Duodenal mucosa (tissue), 2 donors: ENCODE results near the gene OGFOD3.
"Not testable (repeated sequence)": the region's sequence is repeated elsewhere in the genome, so short reads cannot be mapped to it uniquely, and the experiment has no call there.

Experiments used
- H3K27ac ChIP-seq: one replicate; pipeline ENCODE4 v1.7.0; 2013; ENCODE audit warnings: low read depth, low read length
- H3K27me3 ChIP-seq, 2 donors: one replicate each; pipeline ENCODE4 v1.7.0; 2013; ENCODE audit warnings: low read length in 2 of 2, control low read depth in 1 of 2; ENCODE audit not compliant: insufficient read depth in 2 of 2, control insufficient read depth in 1 of 2
- H3K36me3 ChIP-seq, 2 donors: one replicate each; pipeline ENCODE4 v1.7.0; 2013; ENCODE audit warnings: low read length in 2 of 2, control low read depth in 1 of 2; ENCODE audit not compliant: insufficient read depth in 2 of 2, control insufficient read depth in 1 of 2
- H3K4me1 ChIP-seq, 2 donors: one replicate each; pipeline ENCODE4 v1.7.0; 2013; ENCODE audit warnings: low read length in 2 of 2, control low read depth in 1 of 2; ENCODE audit not compliant: insufficient read depth in 2 of 2, control insufficient read depth in 1 of 2
- H3K4me3 ChIP-seq, 2 donors: one replicate each; pipeline ENCODE4 v1.7.0; 2013; ENCODE audit warnings: low read length in 2 of 2, low read depth in 1 of 2
- H3K9ac ChIP-seq, 2 donors: one replicate each; pipeline ENCODE4 v1.7.0; 2013; ENCODE audit warnings: low read length in 2 of 2, low read depth in 1 of 2
- H3K9me3 ChIP-seq, 2 donors: one replicate each; pipeline ENCODE4 v1.7.0; 2013; ENCODE audit warnings: low read length in 2 of 2, control low read depth in 1 of 2; ENCODE audit not compliant: control insufficient read depth in 1 of 2

The OGFOD3 gene

DNA sequence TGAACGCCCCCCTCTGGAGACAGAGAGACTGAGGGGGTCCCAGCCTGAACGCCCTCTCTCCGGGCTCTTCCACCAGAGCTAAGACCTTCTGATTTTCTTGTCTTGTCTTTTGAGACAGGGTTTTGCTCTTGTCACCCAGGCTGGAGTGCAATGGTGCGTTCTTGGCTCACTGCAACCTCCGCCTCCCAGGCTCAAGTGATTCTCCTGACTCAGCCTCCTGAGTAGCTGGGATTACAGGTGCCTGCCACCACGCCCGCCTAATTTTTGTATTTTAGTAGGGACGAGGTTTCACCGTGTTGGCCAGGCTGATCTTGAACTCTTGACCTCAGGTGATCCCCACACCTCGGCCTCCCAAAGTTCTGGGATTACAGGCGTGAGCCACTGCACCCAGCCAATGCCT is 70.4 kb downstream of the OGFOD3 start:
- H3K27ac ChIP-seq, H3K9me3 ChIP-seq, H3K36me3 ChIP-seq, H3K4me3 ChIP-seq, H3K9ac ChIP-seq, H3K4me1 ChIP-seq: not testable (repeated sequence)
- H3K27me3 ChIP-seq, result peaks cover 5 to 11% of the 10 kb centered on the region in 2 donors

GRCh38 chr17:82346342-82347300 is 71.8 kb downstream of the OGFOD3 start:
- no peak overlapping the region for H3K4me3 ChIP-seq
- no peak overlapping the region for H3K9ac ChIP-seq
- no peaks in the 10 kb centered on the region for H3K4me1 ChIP-seq
- peaks cover 5 to 11% of the 10 kb centered on the region in 2 donors for H3K27me3 ChIP-seq
- no peaks in the 10 kb centered on the region for H3K36me3 ChIP-seq
- no peaks in the 10 kb centered on the region for H3K9me3 ChIP-seq
- no peak overlapping the region for H3K27ac ChIP-seq

GRCh38 chr17:82345151-82345976 is 73.0 kb downstream of the OGFOD3 start:
- Histone ChIP-seq H3K9ac (no peak overlapping the region), H3K4me3 (no peak overlapping the region), H3K27ac (no peak overlapping the region), H3K36me3 (no peaks in the 10 kb centered on the region), H3K9me3 (no peaks in the 10 kb centered on the region), H3K4me1 (no peaks in the 10 kb centered on the region), H3K27me3 (peaks cover 5 to 7% of the 10 kb centered on the region in 2 donors)

DNA sequence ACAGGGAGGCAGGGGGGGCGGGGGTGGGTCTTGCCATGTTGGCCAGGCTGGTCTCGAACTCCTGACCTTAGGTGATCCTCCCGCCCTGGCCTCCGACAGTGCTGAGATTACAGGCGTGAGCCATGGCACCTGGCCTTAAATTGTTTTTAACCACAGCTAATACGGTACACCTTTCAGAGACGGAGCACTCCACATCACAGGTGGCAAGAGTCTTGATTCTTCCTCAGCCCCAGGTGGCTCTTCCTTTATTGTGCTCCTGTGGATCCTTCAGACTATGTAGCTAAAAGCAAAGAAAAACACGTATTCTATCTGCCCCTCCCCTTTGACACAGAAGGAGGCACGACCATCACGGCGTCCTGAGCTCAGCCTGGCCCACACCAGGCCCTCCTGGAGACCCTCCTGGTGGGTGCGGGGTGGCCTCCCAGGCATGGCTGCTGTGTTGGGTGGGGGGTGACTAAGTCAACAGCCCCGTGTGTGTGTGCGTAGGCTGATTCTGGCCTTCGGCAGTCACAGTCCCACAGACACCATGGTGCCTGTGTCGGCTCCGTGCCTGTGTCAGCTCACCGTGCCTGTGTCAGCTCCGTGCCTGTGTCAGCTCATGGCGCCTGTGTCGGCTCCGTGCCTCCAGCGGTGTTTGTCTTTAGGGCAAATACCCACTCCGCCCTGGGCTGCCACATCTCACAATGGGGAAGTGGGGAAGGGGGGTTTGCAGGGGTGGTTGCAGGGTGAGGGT is 74.0 kb downstream of the OGFOD3 start:
- Histone ChIP-seq H3K36me3 (no peaks in the 10 kb centered on the region), H3K9me3 (no peaks in the 10 kb centered on the region), H3K27ac (no peak overlapping the region), H3K9ac (no peak overlapping the region), H3K27me3 (peaks cover under 1 to 6% of the 10 kb centered on the region in 2 donors), H3K4me3 (no peak overlapping the region), H3K4me1 (peaks cover 3 to 4% of the 10 kb centered on the region in 2 donors)

GRCh38 chr17:82343560-82343959 is 74.8 kb downstream of the OGFOD3 start:
- no peak overlapping the region for H3K27ac ChIP-seq
- H3K4me3 ChIP-seq, result no peak overlapping the region
- H3K27me3 ChIP-seq, result no peaks in the 10 kb centered on the region
- H3K9ac ChIP-seq, result no peak overlapping the region
- H3K9me3 ChIP-seq, result no peaks in the 10 kb centered on the region
- H3K4me1 ChIP-seq, result peaks cover 11 to 12% of the 10 kb centered on the region in 2 donors
- no peaks in the 10 kb centered on the region for H3K36me3 ChIP-seq

GRCh38 chr17:82342361-82343079 is 75.9 kb downstream of the OGFOD3 start:
- no peak overlapping the region for H3K4me3 ChIP-seq
- no peaks in the 10 kb centered on the region for H3K9me3 ChIP-seq
- peaks cover 12% of the 10 kb centered on the region in 2 donors for H3K4me1 ChIP-seq
- H3K9ac ChIP-seq, result no peak overlapping the region
- no peaks in the 10 kb centered on the region for H3K36me3 ChIP-seq
- H3K27me3 ChIP-seq, result no peaks in the 10 kb centered on the region
- H3K27ac ChIP-seq, result no peak overlapping the region

DNA sequence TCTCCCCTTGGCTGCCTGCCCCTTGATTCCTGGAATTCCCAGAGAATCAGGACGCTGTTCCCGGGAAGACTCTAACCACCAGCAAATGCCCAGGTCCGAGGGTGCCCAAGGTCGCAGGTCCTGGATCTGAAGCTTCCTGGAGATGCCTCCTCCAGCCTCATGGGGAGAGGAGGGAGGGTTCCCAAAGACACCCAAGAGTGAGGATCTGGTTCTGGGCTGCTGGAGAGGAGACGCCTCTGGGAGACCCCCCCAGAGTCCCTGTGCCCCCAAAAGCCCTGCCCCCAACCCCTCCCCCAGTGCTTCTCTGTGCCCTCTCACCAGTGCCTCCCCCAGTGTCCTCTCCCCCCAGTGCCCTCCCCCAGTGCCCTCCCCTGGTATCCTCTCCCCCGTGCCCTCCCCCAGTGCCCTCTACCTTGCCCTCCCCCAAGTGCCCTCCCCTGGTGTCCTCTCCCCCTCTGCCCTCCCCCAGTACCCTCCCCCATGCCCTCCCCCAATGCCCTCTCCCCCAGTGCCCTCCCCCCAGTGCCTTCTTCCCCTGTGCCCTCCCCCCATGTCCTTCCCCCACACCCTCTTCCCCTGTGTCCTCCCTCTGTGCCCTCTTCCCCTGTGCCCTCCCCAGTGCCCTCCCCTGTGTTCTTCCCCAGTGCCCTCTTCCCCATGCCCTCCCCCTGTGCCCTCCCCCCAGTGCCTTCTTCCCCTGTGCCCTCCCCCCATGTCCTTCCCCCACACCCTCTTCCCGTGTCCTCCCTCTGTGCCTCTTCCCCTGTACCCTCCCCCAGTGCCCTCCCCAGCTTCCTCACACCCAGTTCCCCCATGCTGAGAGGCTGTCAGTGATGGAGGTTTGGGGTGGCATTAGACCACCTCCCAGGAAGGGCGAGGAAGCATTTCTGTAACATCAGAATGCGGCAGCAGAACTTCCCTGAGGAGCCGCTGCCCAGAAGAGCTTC is 78.5 kb downstream of the OGFOD3 start:
- Histone ChIP-seq H3K9me3 (no peaks in the 10 kb centered on the region), H3K36me3 (no peaks in the 10 kb centered on the region), H3K4me1 (peaks cover 12 to 18% of the 10 kb centered on the region in 2 donors), H3K9ac (peak overlapping the region; percentile 55 to 57), H3K27me3 (no peaks in the 10 kb centered on the region), H3K4me3 (peak overlapping the region; percentile 60 to 67), H3K27ac (no peak overlapping the region)
